OCI-LY1 (cell line): Measurements from ENCODE around the gene DPRX.

Source experiments
- CTCF ChIP-seq: fragments of 200-600 bp; sonication (generic), shearing (Covaris generic); IDR thresholded peaks from 2 replicates; pipeline ENCODE4 v1.5.1; 2017; ENCODE audit warnings: mild to moderate bottlenecking, antibody characterized with exemption, low read length, moderate library complexity, mixed read lengths
- EZH2 ChIP-seq: fragments of 200-600 bp; sonication (generic), shearing (Covaris generic); IDR thresholded peaks from 2 replicates; pipeline ENCODE4 v1.8.0; 2017; ENCODE audit warnings: borderline replicate concordance, mixed run types, mild to moderate bottlenecking, antibody characterized with exemption, low read length, moderate library complexity, mixed read lengths

DNA sequence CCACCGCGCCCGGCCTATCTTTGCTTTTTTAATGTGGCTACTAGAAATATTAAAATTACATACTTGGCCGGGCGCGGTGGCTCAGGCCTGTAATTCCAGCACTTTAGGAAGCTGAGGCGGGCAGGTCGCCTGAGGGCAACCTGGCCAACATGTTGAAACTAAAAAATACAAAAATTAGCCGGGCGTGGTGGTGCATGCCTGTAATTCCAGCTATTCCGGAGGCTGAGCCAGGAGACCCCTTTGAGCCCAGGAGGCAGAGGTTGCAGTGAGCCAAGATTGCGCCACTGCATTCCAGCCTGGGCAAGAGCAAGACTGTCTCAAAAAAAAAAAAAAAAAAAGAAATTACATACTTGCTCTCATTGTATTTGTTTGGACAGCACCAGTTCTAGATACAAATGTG, 34.8 kb upstream of the DPRX start:
- TF ChIP-seq CTCF (no peak), EZH2 (no peak)
